Tibial nerve (tissue), 3 donors: ENCODE results near the gene HNRNPAB.

ENCODE experiments used
- CTCF ChIP-seq, 5 experiments: fragments of 200-600 bp in 3 of 5; fragments of 450-650 bp in 2 of 5; sonication (generic) in 3 of 5; IDR thresholded peaks; one replicate each; pipeline ENCODE4 v1.5.1; 2016 to 2019; ENCODE audit warnings: antibody characterized with exemption in 5 of 5, mild to moderate bottlenecking in 3 of 5, moderate library complexity in 2 of 5
- POLR2A ChIP-seq, 2 donors: fragments of 450-650 bp; IDR thresholded peaks; one replicate each; pipeline ENCODE4 v1.6.1; 2017; ENCODE audit warnings: antibody characterized with exemption in 2 of 2, mild to moderate bottlenecking in 2 of 2, moderate library complexity in 2 of 2

GRCh38 chr5:178242416-178242815, 38.1 kb downstream of the HNRNPAB start:
- TF ChIP-seq CTCF (IDR thresholded peaks at IDR 0.05) (no peak), POLR2A (IDR thresholded peaks at IDR 0.05) (no peak)
